GM23248 (cell line): ENCODE data around the gene NME4. TPM values are rescaled to one million over a fixed set of nuclear protein-coding genes. Genes with fewer than 3 reads are reported as not detected.
"Not testable (repeated sequence)": the region's sequence is repeated elsewhere in the genome, so short reads cannot be mapped to it uniquely, and the experiment has no call there.

ENCODE experiments used
- DNase-seq: peaks from one replicate; pipeline ENCODE4 v3.0.0-alpha.2; 2015
- H2AFZ ChIP-seq: fragments of 200-600 bp; sonication (generic); 2 replicates; pipeline ENCODE4 v1.6.1; 2016; ENCODE audit warnings: antibody characterized with exemption
- H3F3A ChIP-seq: fragments of 200-600 bp; sonication (generic); 2 replicates; pipeline ENCODE4 v1.6.1; 2016; ENCODE audit warnings: mild to moderate bottlenecking, antibody characterized with exemption, mixed run types; ENCODE audit not compliant: insufficient read depth
- H3K27ac ChIP-seq: fragments of 200-600 bp; sonication (generic); 2 replicates; pipeline ENCODE4 v1.5.1; 2016; ENCODE audit warnings: mild to moderate bottlenecking
- H3K27me3 ChIP-seq: fragments of 200-600 bp; sonication (generic); replicated peaks from 2 replicates; pipeline ENCODE4 v1.6.1; 2016; ENCODE audit warnings: mild to moderate bottlenecking; ENCODE audit not compliant: insufficient read depth
- H3K36me3 ChIP-seq: fragments of 200-600 bp; sonication (generic); 2 replicates; pipeline ENCODE4 v1.6.1; 2016; ENCODE audit warnings: low read depth, mild to moderate bottlenecking
- H3K4me1 ChIP-seq: fragments of 200-600 bp; sonication (generic); 2 replicates; pipeline ENCODE4 v1.6.1; 2016; ENCODE audit warnings: mild to moderate bottlenecking; ENCODE audit not compliant: insufficient read depth
- H3K4me2 ChIP-seq: fragments of 200-600 bp; sonication (generic); one replicate; pipeline ENCODE4 v1.6.1; 2016; ENCODE audit warnings: mild to moderate bottlenecking; ENCODE audit not compliant: unreplicated experiment
- H3K4me3 ChIP-seq: fragments of 200-600 bp; sonication (generic); 2 replicates; pipeline ENCODE4 v1.5.1; 2016; ENCODE audit warnings: mild to moderate bottlenecking
- H3K79me2 ChIP-seq: fragments of 200-600 bp; sonication (generic); 2 replicates; pipeline ENCODE4 v1.6.1; 2016; ENCODE audit warnings: mild to moderate bottlenecking; ENCODE audit not compliant: insufficient read depth
- H3K9ac ChIP-seq: fragments of 200-600 bp; sonication (generic); 2 replicates; pipeline ENCODE4 v1.6.1; 2016; ENCODE audit warnings: mild to moderate bottlenecking
- H3K9me2 ChIP-seq: fragments of 200-600 bp; sonication (generic); 2 replicates; pipeline ENCODE4 v1.6.1; 2016; ENCODE audit warnings: mixed run types, mild to moderate bottlenecking, moderate library complexity; ENCODE audit not compliant: insufficient read depth
- H3K9me3 ChIP-seq: fragments of 200-600 bp; sonication (generic); one replicate; pipeline ENCODE4 v1.6.1; 2017; ENCODE audit warnings: low read depth
- H4K20me1 ChIP-seq: fragments of 200-600 bp; sonication (generic); 2 replicates; pipeline ENCODE4 v1.6.0; 2016; ENCODE audit not compliant: insufficient read depth
- EZH2 ChIP-seq: fragments of 200-600 bp; sonication (generic); IDR thresholded peaks from 2 replicates; pipeline ENCODE4 v1.6.1; 2018; ENCODE audit warnings: antibody characterized with exemption, mild to moderate bottlenecking; ENCODE audit not compliant: insufficient read depth, poor library complexity, severe bottlenecking
- EZH2phosphoT487 ChIP-seq: fragments of 200-600 bp; sonication (generic); IDR thresholded peaks from 2 replicates; pipeline ENCODE4 v1.6.1; 2018; ENCODE audit warnings: antibody characterized with exemption, moderate library complexity, mild to moderate bottlenecking, low read depth; ENCODE audit not compliant: insufficient read depth
- WGBS, 2 experiments: methylation state at CpG; one replicate each; pipeline ENCODE4 v1.1.6; 2015 to 2017; ENCODE audit warnings: low lambda C conversion rate in 2 of 2, low coverage in 1 of 2; ENCODE audit errors: missing lambda C conversion rate in 2 of 2; 5-methylcytosine and 5-hydroxymethylcytosine counted together
- in situ Hi-C: fragments of 300-500 bp; cut with MboI; formaldehyde crosslinking; loops from 2 replicates; pipeline ENCODE4 v1.15.0; 2020
- polyA plus RNA-seq: library from polyadenylated mRNA; unstranded; fragments of >200 nt; fragmentation: Nextera tagmentation; extraction: Ambion mirVana; gene quantifications from 2 replicates; pipeline ENCODE4 v1.2.1, GENCODE V29; 2016
- total RNA-seq: library from RNA; depleted of rRNA; stranded (reverse); fragments of >200 nt; shearing (Covaris generic); gene quantifications from 2 replicates; pipeline ENCODE4 v1.2.3, GENCODE V29; 2014

NME4 gene
- total and polyA plus RNA-seq, 2 experiments from 2014 or later = 175 to 283 TPM

DNA sequence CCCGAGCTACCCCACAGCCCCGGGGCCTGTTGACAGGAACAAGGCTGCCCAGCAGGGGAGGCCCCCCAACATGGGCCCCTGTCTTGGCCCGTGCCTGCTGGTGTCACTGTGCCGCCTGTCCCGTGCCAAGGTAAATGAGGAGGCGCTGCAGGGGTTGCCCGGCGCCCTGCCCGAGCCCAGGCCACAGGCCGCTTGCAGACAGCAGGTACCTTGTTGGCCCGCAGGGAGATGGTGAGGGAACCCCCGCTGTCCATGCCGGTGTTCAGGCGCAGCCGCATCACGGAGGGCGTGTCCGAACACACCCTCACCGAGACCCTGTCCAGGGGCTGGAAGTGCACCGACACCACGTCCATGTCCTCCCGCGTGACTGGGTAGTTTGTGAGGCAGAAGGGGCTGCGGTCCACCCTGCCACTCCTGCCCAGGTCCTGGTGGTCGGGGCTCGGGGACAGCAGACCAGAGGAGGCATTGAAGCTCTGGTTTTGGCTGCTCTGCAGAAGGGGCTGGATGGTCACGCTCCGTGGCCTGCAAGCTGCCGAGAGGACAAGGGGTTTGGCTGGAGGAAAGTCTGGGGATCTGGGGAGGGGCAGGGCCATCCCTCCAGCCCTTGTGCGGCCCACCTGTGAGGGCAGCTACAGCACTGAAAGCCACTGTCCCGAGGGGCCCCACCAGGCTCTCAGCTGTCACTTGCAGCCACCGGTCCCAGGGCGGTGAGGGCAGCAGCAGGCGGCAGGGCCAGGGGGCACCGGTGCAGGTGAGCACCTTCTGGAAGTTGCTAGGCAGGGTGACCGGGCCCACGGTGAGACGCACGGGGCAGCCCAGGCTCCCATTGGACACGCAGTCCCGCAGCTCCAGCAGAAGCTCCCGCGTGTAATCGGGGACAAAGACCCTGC is 20.8 kb upstream of the NME4 start:
- Histone ChIP-seq H2AFZ (no peak overlapping the region), H3K9me2 (no peaks in the 10 kb centered on the region), H3K36me3 (no peaks in the 10 kb centered on the region), H3K9ac (no peak overlapping the region), H4K20me1 (no peaks in the 10 kb centered on the region), H3F3A (no peaks in the 10 kb centered on the region), H3K27ac (no peak overlapping the region), H3K4me1 (no peaks in the 10 kb centered on the region), H3K4me2 (no peak overlapping the region), H3K27me3 (no peaks in the 10 kb centered on the region), H3K79me2 (peaks cover 27% of the 10 kb centered on the region), H3K9me3 (no peaks in the 10 kb centered on the region), H3K4me3 (no peak overlapping the region)
- in situ Hi-C loops = no loop called here
- no peak for TF ChIP-seq EZH2phosphoT487
- TF ChIP-seq EZH2 = no peak
- DNase-seq = no peak
- WGBS, 2 experiments = 92 to 94% methylated on average over 41 to 44 of the region's 44 CpGs

GRCh38 chr16:376817-377418 is 20.1 kb upstream of the NME4 start:
- Histone ChIP-seq H3K4me2 (no peak overlapping the region), H3K9me3 (no peaks in the 10 kb centered on the region), H3K79me2 (peaks cover 30% of the 10 kb centered on the region), H4K20me1 (no peaks in the 10 kb centered on the region), H3K4me1 (no peaks in the 10 kb centered on the region), H2AFZ (no peak overlapping the region), H3K4me3 (no peak overlapping the region), H3K27me3 (no peaks in the 10 kb centered on the region), H3F3A (no peaks in the 10 kb centered on the region), H3K27ac (no peak overlapping the region), H3K36me3 (no peaks in the 10 kb centered on the region), H3K9ac (no peak overlapping the region), H3K9me2 (no peaks in the 10 kb centered on the region)
- 93 to 95% methylated on average over 15 to 25 of the region's 26 CpGs for WGBS, 2 experiments
- in situ Hi-C loops = no loop called here
- TF ChIP-seq EZH2 (no peak), EZH2phosphoT487 (no peak)
- DNase-seq = no peak

GRCh38 chr16:377419-377951 is 19.5 kb upstream of the NME4 start:
- Histone ChIP-seq H3K9me3 (no peaks in the 10 kb centered on the region), H3K27me3 (no peaks in the 10 kb centered on the region), H3K79me2 (peaks cover 30% of the 10 kb centered on the region), H3F3A (no peaks in the 10 kb centered on the region), H4K20me1 (no peaks in the 10 kb centered on the region), H3K4me3 (no peak overlapping the region), H3K27ac (no peak overlapping the region), H3K4me2 (no peak overlapping the region), H3K36me3 (no peaks in the 10 kb centered on the region), H2AFZ (no peak overlapping the region), H3K9ac (no peak overlapping the region), H3K9me2 (no peaks in the 10 kb centered on the region), H3K4me1 (no peaks in the 10 kb centered on the region)
- no peak for TF ChIP-seq EZH2phosphoT487
- TF ChIP-seq EZH2 = no peak
- 91 to 98% methylated on average over 17 to 39 of the region's 42 CpGs for WGBS, 2 experiments
- in situ Hi-C loops = no loop called here
- no peak for DNase-seq

- not testable (repeated sequence) for H3K4me1 ChIP-seq
These were observed 18.7 kb upstream of the NME4 start for GRCh38 chr16:378113-378820.

More at GRCh38 chr16:378113-378820, 18.7 kb upstream of the NME4 start:
- H3F3A ChIP-seq, H4K20me1 ChIP-seq, H3K9ac ChIP-seq, H3K9me2 ChIP-seq, H3K27me3 ChIP-seq, H3K27ac ChIP-seq, H3K4me2 ChIP-seq, H2AFZ ChIP-seq, H3K9me3 ChIP-seq, H3K4me3 ChIP-seq, in situ Hi-C loops, DNase-seq, H3K36me3 ChIP-seq: not testable (repeated sequence)
- H3K79me2 ChIP-seq = peaks cover 30% of the 10 kb centered on the region
- WGBS, 2 experiments = 94 to 97% methylated on average over 11 to 36 of the region's 36 CpGs
